NCI-H345 treated with DMSO at 0.1 percent for 48 hours (cell line): Measurements from ENCODE around the gene ADGRE2.

Source experiments
- DNase-seq: peaks from one replicate; lab custom pipeline; 2025; ENCODE audit not compliant: unreplicated experiment; lab: John Stamatoyannopoulos, UW

ADGRE2 gene

DNA sequence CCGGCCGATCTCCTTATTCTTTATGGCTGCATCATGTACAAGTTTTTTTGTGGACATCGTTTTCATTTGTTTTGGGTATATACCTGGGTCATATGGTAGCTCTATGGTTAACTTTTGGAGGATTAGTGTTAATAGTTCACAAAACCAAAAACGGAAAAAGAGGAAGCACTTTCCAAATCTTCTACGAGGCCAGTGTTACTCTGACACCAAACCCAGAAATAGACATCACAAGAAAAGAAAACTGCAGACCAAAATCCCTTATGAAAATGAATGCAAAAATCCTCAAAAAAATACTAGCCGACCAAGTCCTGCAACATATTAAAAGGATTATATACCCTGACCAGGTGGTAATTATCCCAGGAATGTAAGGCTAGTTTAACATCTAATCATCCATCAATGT, 29.8 kb downstream of the ADGRE2 start:
- DNase-seq = no peak

GRCh38 chr19:14746886-14747285, 31.5 kb downstream of the ADGRE2 start:
- no peak for DNase-seq

DNA sequence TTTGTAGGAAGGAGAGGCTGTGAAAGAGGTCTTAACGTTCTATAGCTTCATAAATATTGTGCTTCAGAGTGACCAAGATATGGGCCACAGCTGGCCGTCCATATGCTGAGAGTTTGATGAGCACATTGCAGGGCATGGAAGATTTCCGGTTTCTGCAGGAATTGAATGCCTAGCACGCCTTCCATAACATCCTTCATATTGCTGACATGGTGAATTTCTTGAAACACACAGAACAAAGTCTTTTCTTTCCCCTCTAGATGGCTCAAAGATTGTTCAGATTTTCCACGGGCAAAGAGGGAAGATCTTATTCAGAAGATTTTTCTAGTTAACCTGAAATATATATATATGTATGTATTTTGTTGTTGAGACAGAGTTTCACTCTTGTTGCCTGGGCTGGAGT, 42.4 kb downstream of the ADGRE2 start:
- DNase-seq = no peak

DNA sequence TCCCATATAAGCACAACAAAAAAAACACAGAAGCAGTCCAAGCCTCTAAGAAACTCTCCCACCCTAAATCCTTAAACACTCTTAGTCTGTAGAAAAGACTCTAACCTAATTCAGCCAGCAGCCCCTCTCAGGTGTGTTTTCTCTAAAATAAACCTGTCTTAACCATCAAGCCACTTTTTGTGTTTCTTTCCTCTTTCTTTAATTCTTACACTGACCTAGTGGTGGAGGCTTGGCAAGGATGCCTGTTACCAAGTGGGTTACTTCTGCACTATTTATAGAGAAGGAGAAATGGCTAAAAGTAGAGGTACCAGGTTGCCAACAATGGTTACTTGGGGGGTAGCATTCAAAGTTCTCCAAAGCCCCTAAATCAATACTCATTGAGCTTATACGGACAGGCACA, 44.8 kb downstream of the ADGRE2 start:
- no peak for DNase-seq

DNA sequence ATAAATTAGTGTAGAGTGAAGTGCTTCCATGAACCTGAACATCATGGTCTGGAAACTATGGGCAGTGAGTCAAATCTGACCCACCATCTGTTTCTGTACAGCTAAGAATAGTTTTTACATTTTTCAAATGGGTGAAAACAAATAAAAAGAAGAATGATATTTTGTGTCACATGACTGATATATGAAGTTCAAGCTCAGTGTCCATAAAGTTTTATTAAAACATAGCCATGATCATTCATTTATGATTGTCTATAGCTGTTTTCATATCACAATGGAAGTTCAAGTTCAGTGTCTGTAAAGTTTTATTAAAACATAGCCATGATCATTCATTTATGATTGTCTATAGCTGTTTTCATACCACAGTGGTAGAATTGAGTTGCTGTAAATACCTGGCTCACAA, 45.9 kb downstream of the ADGRE2 start:
- no peak for DNase-seq

DNA sequence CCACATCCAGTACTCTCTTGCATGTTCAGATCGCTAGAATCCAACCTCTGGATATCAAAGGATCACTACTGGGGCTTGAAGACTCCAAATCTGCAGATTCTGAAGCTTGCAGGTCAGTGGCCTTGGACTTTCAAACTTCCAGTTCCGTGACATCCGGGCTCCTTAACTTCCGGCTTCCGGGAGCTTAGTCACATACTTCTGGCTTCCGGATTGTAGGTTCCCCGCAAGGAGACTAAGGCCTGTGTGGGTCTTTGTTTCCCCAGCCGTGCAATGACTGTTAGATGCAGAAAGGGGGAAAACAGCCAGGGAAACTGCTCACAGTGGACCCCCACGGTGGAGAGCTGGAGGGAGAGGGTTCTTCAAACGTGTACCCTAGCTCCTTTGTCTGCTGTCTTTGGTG, 47.2 kb downstream of the ADGRE2 start:
- no peak for DNase-seq

DNA sequence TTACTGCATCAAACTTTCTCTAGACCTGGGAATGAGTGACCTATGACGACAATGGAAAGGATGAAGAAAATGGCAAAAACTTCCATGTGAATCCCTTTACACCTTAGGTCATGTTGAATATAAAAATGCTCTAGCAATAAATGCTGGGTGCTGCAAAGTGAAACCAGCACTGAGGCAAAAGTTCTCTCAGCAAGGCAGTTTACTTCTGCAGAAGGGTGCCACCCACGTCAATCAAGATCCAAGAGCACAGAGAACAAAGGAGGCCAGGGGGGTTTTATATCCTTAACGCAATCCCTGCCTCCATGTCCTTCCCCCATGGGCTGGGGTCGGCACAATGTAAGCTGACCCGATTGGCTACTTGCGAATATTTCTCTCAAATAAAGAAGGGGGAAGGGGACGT, 49.8 kb downstream of the ADGRE2 start:
- no peak for DNase-seq

DNA sequence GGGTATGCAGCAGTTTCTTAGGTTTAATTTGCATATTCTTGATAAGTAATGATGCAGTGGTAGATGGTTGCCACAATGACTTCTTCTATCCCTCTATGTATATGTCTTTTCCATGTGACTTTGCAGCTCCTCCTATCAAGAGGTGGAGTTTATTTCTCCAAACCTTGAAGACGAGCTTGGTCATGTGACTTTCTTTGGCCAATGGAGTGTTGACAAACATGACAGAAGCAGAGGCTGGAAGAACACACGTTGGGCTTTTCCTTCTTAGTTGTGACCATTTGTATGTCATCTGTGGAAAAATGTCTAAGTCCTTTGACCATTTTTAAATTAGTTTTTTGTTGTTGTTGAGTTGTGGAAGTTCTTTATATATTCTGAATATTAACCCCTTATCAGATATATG, 56.2 kb downstream of the ADGRE2 start:
- no peak for DNase-seq

- DNase-seq = no peak
Measured at GRCh38 chr19:14719162-14719561, 59.2 kb downstream of the ADGRE2 start.

- DNase-seq = no peak
Measured at GRCh38 chr19:14718522-14719116, 59.7 kb downstream of the ADGRE2 start.

- no peak for DNase-seq
Measured at GRCh38 chr19:14715841-14716240, 62.5 kb downstream of the ADGRE2 start.

GRCh38 chr19:14704450-14704849, 73.9 kb downstream of the ADGRE2 start:
- no peak for DNase-seq

- no peak for DNase-seq
Measured at GRCh38 chr19:14703833-14704232, 74.5 kb downstream of the ADGRE2 start.

DNA sequence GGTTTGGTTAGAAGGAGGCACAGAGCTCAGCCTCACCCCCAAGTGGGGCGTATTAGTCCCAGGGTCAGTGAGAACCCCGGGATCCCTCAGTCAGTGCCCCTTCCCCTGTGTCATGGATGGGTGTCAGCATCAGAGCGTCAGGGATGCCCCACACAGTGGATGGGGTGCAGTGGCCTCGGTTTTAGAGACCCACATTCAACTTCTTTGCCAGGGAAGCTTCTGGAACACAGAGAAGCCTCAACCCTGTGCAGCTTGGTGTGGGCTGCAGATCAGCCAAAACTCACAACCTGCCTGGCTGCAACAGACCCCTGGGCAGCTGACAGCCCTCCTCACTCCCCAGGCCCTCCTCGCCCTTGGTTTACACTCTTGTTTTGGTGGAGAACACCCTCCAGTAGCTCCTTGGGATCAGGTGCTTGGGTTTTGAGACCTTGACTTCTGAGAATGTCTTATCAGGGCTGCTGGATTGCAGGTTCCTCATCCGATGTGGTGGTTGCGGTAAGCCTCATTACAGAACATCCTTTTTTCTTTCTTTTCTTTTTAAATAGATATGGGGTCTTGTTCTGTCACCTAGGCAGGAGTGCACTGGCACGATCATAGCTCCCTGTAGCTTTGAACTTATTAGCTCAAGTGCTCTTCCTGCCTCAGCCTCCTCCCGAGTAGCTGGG, 77.5 kb downstream of the ADGRE2 start:
- DNase-seq = no peak

DNA sequence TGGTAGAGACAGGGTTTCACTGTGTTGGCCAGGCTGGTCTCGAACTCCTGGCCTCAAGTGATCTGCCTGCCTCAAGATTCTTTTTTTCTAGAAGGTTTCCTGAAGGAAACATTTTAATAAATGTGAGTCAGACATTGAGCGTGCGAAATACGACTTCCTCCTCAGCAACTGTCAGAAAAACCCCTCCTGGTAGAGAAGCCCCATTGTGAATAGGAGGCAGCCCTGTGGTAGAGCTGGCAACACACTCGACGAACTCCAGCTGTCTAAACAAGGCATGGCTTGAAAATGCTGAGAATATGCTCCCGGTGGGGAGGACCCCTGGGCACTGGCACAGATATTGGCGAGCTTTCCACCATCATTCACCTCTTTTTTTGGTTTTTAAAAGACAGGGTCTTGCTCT, 78.7 kb downstream of the ADGRE2 start:
- DNase-seq = no peak

- no peak for DNase-seq
Measured at GRCh38 chr19:14695471-14695870, 82.9 kb downstream of the ADGRE2 start.

DNA sequence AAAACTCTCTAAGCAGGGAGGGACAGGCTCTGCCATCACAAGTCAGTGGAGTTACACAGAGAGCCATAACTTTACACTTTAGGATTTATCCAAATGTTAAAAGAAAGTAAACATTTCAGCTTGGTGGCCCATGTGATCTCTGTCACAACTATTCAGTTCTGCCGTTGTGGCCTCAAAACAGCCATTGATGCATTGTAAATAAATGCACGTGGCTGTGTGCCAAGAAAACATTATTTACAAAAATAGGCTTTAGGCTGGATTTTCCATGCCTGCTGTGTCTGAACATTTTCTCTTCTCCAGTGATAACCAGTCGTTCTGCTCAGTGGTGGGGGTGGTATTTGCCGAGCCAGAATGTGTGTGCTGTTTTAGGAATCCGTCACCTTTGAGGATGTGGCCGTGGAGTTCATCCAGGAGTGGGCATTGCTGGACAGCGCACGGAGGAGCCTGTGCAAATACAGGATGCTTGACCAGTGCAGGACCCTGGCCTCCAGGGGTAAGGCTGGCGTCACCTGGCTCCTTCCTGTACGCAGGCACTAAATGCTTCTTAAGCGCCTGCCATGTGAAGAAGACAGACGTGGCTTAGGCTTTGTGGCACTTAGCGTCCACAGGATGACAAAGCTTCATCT, 83.6 kb downstream of the ADGRE2 start:
- no peak for DNase-seq

- DNase-seq = peak; percentile 81
Measured at GRCh38 chr19:14689598-14690503, 88.5 kb downstream of the ADGRE2 start, which contains the start of gene ZNF333. Gene ZNF333, plus strand, starts transcription at chr19:14690048. Its CDS starts 3,444 bp downstream, at chr19:14693492.

DNA sequence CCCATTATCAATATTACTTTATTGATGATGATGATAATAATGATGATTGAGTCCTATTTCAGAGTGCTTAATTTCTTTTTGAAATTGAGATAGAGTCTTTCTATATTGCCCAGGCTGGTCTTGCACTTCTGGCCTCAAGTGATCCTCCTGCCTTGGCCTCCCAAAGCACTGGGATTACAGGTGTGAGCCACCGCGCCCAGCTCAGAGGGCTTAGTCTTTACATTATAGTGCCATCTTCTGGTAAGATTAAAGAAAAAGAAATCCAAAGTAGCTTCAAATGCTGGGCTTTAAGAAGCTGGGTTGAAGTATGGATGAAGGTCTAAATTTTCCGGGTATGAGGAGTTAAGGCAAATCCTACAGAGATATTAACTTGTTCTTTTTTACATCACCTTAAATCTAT, 91.9 kb downstream of the ADGRE2 start:
- DNase-seq = peak; percentile 4

DNA sequence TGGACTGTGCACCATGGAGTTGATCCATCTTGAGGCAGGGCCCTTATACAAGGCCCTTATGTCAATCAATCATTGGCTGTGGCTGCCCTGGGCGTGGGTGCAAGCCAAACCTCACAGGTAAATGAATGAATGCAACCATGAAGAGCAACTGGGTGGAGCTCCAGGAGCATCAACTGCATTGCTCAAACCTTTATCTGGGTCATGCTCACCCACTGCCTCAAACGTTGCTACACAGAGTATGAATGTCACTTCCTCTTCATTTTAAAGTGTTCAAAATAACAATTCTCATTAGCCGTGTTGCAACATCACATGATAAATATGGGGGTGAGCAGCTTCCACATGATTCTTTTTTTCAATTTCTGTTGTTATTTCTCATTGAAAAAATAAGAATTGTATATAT, 94.9 kb downstream of the ADGRE2 start:
- DNase-seq = no peak
